Suprapubic skin (tissue), 4 donors: ENCODE data around the gene ATXN10. TPM values are rescaled to one million over a fixed set of nuclear protein-coding genes. Genes with fewer than 3 reads are reported as not detected.

Experiments used
- DNase-seq, 2 donors: peaks; one replicate each; pipeline ENCODE4 v3.0.0-alpha.2; 2019; ENCODE audit warnings: low spot score in 2 of 2
- H3K27ac ChIP-seq: fragments of 200-600 bp; sonication (generic); one replicate; pipeline ENCODE4 v1.5.1; 2019
- H3K27me3 ChIP-seq: fragments of 200-600 bp; sonication (generic); one replicate; pipeline ENCODE4 v1.5.1; 2019
- H3K36me3 ChIP-seq: fragments of 200-600 bp; sonication (generic); one replicate; pipeline ENCODE4 v1.5.1; 2019
- H3K4me1 ChIP-seq: fragments of 200-600 bp; sonication (generic); one replicate; pipeline ENCODE4 v1.5.1; 2019
- H3K4me3 ChIP-seq: fragments of 200-600 bp; sonication (generic); one replicate; pipeline ENCODE4 v1.5.1; 2019; ENCODE audit warnings: mild to moderate bottlenecking
- H3K9me3 ChIP-seq: fragments of 200-600 bp; sonication (generic); one replicate; pipeline ENCODE4 v1.5.1; 2019
- EP300 ChIP-seq: sonication (generic); formaldehyde crosslinking; IDR thresholded peaks from one replicate; pipeline ENCODE4 v1.6.1; 2017; ENCODE audit warnings: antibody characterized with exemption
- POLR2A ChIP-seq, 2 donors: fragments of 450-650 bp; IDR thresholded peaks; one replicate each; pipeline ENCODE4 v1.6.1; 2017; ENCODE audit warnings: antibody characterized with exemption in 2 of 2, mild to moderate bottlenecking in 2 of 2, moderate library complexity in 2 of 2
- POLR2AphosphoS5 ChIP-seq, 3 donors: sonication (generic); formaldehyde crosslinking; IDR thresholded peaks; one replicate each; pipeline ENCODE4 v1.6.1; 2017; ENCODE audit warnings: antibody characterized with exemption in 3 of 3
- WGBS: methylation state at CpG from one replicate; pipeline ENCODE4 v1.1.5; 2018; 5-methylcytosine and 5-hydroxymethylcytosine counted together
- total RNA-seq, 4 donors: library from RNA; depleted of rRNA; stranded (reverse); fragments of >200 nt; gene quantifications; one replicate each; pipeline ENCODE4 v1.1.0, GENCODE V29; 2016
- TF ChIP-seq, protein P1 (sequence below), 2 donors: fragments of 200-600 bp in 1 of 2; fragments of 450-650 bp in 1 of 2; sonication (generic) in 1 of 2; IDR thresholded peaks; one replicate each; pipeline ENCODE4 v1.5.1; 2016 to 2019; ENCODE audit warnings: antibody characterized with exemption in 2 of 2, mild to moderate bottlenecking in 1 of 2, moderate library complexity in 1 of 2

ATXN10 gene
- total RNA-seq, 4 donors from 2014 or later: 63.2 to 79.0 (median 68.8) TPM

DNA sequence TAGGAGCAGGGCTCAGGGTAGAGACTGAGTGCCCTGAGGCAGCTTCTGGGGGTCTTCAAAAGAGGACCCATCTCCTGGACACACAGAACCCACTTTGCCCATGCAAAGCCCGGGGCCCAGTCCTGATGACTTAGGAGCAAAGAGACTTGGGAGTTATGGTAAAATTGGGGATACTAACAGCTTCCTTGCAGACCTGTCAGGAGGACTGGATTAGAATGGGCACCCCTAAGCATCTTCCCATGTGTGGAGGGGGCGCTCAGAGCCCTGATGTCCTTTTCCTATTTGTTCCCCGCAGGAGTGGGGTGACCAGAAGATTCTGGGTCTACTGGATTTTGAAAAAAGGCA, 205.4 kb downstream of the ATXN10 start:
- H3K27me3 ChIP-seq: peaks cover 58% of the 10 kb centered on the region

DNA sequence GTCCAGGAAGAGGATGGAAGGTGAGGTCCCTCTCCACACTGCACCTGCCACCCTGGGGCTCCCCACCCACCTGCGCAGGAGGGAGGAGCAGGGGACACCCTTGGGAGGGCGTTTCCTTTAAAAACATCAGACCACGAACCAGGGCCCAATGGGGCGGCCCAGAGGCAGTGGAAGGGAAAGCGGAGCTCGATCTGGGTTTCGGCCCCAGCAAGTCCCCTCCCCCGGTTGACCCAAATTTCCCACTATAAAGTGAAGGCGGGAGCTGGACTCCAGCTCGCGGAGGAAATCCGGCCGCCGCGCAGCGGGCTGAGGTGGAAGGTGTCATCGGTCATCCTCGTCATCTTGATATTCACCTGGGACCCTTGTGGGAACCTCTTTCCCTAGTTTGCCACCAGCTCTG, 206.0 kb downstream of the ATXN10 start:
- no peak overlapping the region for H3K27ac ChIP-seq
- no peaks in the 10 kb centered on the region for H3K9me3 ChIP-seq
- 56% methylated on average over 12 of the region's 18 CpGs for WGBS
- H3K4me1 ChIP-seq: peaks cover 19% of the 10 kb centered on the region
- peaks cover 64% of the 10 kb centered on the region for H3K27me3 ChIP-seq
- peak; percentile 39 to 60 for DNase-seq
- no peaks in the 10 kb centered on the region for H3K36me3 ChIP-seq
- H3K4me3 ChIP-seq: no peak overlapping the region
- TF ChIP-seq EP300 (no peak), POLR2AphosphoS5 (IDR thresholded peaks at IDR 0.05) (no peak), POLR2A (IDR thresholded peaks at IDR 0.05) (no peak)
- TF ChIP-seq, protein P1, sequence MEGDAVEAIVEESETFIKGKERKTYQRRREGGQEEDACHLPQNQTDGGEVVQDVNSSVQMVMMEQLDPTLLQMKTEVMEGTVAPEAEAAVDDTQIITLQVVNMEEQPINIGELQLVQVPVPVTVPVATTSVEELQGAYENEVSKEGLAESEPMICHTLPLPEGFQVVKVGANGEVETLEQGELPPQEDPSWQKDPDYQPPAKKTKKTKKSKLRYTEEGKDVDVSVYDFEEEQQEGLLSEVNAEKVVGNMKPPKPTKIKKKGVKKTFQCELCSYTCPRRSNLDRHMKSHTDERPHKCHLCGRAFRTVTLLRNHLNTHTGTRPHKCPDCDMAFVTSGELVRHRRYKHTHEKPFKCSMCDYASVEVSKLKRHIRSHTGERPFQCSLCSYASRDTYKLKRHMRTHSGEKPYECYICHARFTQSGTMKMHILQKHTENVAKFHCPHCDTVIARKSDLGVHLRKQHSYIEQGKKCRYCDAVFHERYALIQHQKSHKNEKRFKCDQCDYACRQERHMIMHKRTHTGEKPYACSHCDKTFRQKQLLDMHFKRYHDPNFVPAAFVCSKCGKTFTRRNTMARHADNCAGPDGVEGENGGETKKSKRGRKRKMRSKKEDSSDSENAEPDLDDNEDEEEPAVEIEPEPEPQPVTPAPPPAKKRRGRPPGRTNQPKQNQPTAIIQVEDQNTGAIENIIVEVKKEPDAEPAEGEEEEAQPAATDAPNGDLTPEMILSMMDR (IDR thresholded peaks at IDR 0.05): no peak

More for the DNA sequence above, 205.4 kb downstream of the ATXN10 start:
- Histone ChIP-seq H3K36me3 (no peaks in the 10 kb centered on the region), H3K4me3 (no peak overlapping the region), H3K27ac (no peak overlapping the region), H3K9me3 (peaks cover 3% of the 10 kb centered on the region), H3K4me1 (peaks cover 12% of the 10 kb centered on the region)
- TF ChIP-seq, protein P1 (IDR thresholded peaks at IDR 0.05): no peak
- TF ChIP-seq POLR2AphosphoS5 (IDR thresholded peaks at IDR 0.05): no peak
- TF ChIP-seq EP300: no peak
- TF ChIP-seq POLR2A (IDR thresholded peaks at IDR 0.05): no peak
- 96% methylated on average over 3 of the region's 3 CpGs for WGBS
- DNase-seq: peak in 1 of 2 donors; percentile 49

DNA sequence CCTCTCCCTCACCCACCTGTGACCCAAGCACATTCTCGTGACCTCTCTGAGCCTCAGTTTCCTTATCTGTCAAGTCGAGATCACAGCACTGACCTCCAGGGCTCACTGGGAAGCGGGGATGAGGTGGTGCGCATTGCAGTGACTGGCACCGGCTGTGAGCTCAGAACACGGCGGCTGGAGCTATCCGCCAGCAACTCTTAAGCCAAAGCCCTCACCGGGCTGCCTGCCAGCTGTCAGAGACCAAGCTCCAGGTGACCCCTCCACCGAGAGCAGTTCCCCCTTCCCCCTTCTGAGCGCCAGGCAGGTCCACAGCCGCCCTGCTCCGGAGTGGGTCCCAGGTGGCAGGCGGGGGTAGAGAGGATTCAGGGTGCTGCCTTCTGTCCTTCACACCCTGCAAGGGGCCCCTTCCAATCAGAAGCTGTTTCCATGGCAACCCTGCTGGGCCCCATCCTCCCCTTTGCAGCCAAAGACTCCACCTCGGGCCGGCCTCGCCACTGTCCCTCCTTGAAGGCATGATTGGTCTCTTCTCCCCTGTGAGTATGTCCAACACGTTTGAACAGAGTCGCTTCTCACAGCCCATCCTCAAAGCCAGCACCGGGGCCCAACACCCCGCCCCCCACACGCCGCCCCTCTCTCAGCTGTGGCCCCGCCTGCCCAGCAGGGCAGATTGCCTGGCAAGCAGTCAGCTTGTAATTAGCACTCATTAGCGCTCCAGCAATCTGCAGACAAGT, 206.6 kb downstream of the ATXN10 start:
- peak; percentile 55 to 64 for DNase-seq
- Histone ChIP-seq H3K9me3 (no peaks in the 10 kb centered on the region), H3K4me3 (no peak overlapping the region), H3K4me1 (peaks cover 24% of the 10 kb centered on the region), H3K27ac (no peak overlapping the region), H3K27me3 (peaks cover 70% of the 10 kb centered on the region), H3K36me3 (no peaks in the 10 kb centered on the region)
- TF ChIP-seq POLR2AphosphoS5 (IDR thresholded peaks at IDR 0.05) (no peak), POLR2A (IDR thresholded peaks at IDR 0.05) (no peak), EP300 (no peak)
- TF ChIP-seq, protein P1 (IDR thresholded peaks at IDR 0.05): no peak
- 40% methylated on average over 13 of the region's 25 CpGs for WGBS

DNA sequence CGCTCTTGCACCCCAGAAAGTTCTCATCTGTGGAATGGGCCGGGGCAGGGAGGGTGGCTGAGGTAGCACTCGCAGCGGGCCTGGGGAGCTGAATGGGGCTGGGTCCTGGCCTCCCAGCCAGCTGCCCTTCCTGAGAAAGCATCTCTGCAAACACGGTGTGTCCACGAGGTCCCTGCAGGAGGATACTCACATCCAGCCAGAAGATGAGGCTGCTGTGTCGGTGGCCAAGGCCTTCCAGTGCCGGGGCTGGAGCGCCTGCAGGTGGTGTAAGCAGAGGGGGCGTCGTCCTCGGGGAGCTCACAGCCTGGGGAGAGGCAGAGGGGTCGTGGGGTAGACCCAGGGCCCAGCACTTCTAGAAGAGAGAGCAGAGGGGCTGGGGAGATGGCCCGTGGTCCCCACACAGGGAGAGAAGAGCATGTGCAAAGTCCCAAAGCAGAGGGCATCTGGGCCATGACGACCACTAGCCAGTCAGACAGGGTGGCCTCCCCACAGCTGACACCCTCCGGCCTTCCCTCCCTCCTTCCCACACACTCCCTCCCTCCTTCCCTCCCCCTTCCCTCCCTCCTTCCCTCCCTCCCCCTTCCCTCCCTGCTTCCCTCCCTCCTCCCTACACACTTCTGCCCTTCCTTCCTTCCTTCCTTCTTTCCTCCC, 207.4 kb downstream of the ATXN10 start:
- Histone ChIP-seq H3K27me3 (peaks cover 78% of the 10 kb centered on the region), H3K36me3 (no peaks in the 10 kb centered on the region), H3K4me1 (peaks cover 25% of the 10 kb centered on the region), H3K27ac (no peak overlapping the region), H3K9me3 (no peaks in the 10 kb centered on the region), H3K4me3 (no peak overlapping the region)
- DNase-seq: peak; percentile 44 to 65
- 37% methylated on average over 13 of the region's 16 CpGs for WGBS
- TF ChIP-seq, protein P1 (IDR thresholded peaks at IDR 0.05): no peak
- TF ChIP-seq EP300 (no peak), POLR2A (IDR thresholded peaks at IDR 0.05) (no peak), POLR2AphosphoS5 (IDR thresholded peaks at IDR 0.05) (no peak)

DNA sequence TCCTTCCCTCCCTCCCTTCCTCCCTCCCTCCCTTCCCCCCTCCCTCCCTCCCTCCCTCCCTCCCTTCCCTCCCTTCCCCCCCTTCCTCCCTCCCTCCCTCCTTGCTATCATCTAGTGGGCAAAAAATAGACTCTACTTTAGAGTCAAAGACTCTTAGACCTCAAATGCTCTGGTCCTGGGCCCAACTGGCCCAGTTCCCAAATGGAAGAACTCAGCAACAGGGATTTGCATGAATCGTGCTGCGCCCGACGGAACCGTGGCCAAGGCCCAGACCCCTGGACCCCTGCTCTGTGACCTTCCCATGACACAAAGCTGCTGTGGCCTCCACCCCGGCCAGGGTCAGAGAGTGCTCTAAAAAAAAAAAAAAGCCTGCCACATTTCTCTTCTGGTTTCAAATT, 207.9 kb downstream of the ATXN10 start:
- Histone ChIP-seq H3K4me1 (peaks cover 25% of the 10 kb centered on the region), H3K36me3 (no peaks in the 10 kb centered on the region), H3K9me3 (no peaks in the 10 kb centered on the region), H3K4me3 (no peak overlapping the region), H3K27me3 (peaks cover 83% of the 10 kb centered on the region), H3K27ac (no peak overlapping the region)
- TF ChIP-seq POLR2AphosphoS5 (IDR thresholded peaks at IDR 0.05): no peak
- 39% methylated on average over 6 of the region's 6 CpGs for WGBS
- DNase-seq: peak in 1 of 2 donors; percentile 30
